ENCODE data around the gene LYRM1.

DNA sequence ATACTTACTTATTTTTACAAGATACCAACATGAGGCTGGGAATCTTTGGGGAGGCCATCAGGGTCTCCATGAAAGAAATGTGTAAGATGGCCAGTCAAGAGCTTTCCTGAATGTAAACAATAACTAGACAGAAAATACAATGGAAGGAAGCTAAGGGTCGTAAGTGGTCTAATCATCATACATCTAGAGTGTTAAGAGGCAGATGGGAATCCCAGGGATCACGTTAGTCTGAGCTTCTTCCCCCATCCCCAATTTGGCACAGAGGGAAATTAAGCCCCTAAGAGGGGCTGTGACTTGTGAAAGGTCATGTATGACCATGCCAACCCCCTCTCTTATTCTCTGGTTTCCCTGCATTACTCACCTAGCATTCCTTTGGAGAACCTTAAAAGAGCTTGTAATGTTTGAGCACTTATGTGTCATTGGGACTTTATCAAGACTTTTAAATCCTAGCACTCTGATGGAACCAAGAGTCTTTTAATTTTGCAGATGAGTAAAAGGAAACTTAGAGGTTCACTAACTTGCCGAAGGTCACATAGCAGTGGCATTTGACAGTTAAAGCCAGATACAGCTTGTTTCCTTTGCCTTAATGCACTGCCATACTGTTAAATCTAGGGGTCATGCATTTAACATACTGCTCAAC is 46.5 kb upstream of the LYRM1 start:
- TF ChIP-seq POLR2AphosphoS5 (IDR thresholded peaks at IDR 0.05; ENCODE audit: borderline replicate concordance, low read depth, low read length): no peak
- TF ChIP-seq EZH2 (IDR thresholded peaks at IDR 0.05): no peak
